Mucosa of descending colon (tissue), 3 donors: Measurements from ENCODE around the gene CCR7. TPM values are rescaled to one million over a fixed set of nuclear protein-coding genes. Genes with fewer than 3 reads are reported as not detected.

Source experiments
- ATAC-seq: fragments of 200-7000 bp; cut with Tn5 transposase; one replicate; pipeline ENCODE4 v1.9.1; 2020; ENCODE audit warnings: mild to moderate bottlenecking, moderate library complexity
- DNase-seq, 3 donors: peaks; one replicate each; pipeline ENCODE4 v3.0.0-alpha.2; 2020
- H3K36me3 ChIP-seq: fragments of 200-600 bp; one replicate; pipeline ENCODE4 v1.8.0; 2021; ENCODE audit warnings: low read depth, mild to moderate bottlenecking
- H3K4me1 ChIP-seq: fragments of 200-600 bp; one replicate; pipeline ENCODE4 v1.8.0; 2021; ENCODE audit warnings: low read depth, mild to moderate bottlenecking
- H3K4me3 ChIP-seq: fragments of 200-600 bp; one replicate; pipeline ENCODE4 v1.8.0; 2021; ENCODE audit warnings: mild to moderate bottlenecking
- H3K9me3 ChIP-seq: fragments of 200-600 bp; one replicate; pipeline ENCODE4 v1.8.0; 2021; ENCODE audit warnings: mild to moderate bottlenecking
- intact Hi-C, 2 donors: fragments of 100-400 bp; cut with DNase I in 1 of 2; cut with micrococcal nuclease in 1 of 2; formaldehyde crosslinking; loops; one replicate each; pipeline versions ENCODE4 v1.11.0 to v1.11.1; 2022; cut with DNase I, micrococcal nuclease
- total RNA-seq, 3 donors: library from RNA; stranded (reverse); fragmentation: NEBNext Ultra II Directional in 2 of 3; extraction: Animal tissue kit (Norgen Biotek cat#: 25700) in 2 of 3; gene quantifications; one replicate each; pipeline versions ENCODE4 v1.2.1 to v1.2.4, GENCODE V29; 2021 to 2023
- TF ChIP-seq, protein P1 (sequence below): fragments of 200-600 bp; IDR thresholded peaks from one replicate; pipeline ENCODE4 v1.8.0; 2022; ENCODE audit warnings: antibody characterized with exemption, mild to moderate bottlenecking
- donor health status: DM: no; HTN: no; CAD: no; lungs with moderate emphysema.
- donor health status: DM: no; HTN: no; CAD: no.
- donor health status: DM: no; HTN: yes; CAD: no.

Gene CCR7
- total RNA-seq, 3 donors from 2014 or later: 0.44 to 3.2 (median 0.87) TPM

DNA sequence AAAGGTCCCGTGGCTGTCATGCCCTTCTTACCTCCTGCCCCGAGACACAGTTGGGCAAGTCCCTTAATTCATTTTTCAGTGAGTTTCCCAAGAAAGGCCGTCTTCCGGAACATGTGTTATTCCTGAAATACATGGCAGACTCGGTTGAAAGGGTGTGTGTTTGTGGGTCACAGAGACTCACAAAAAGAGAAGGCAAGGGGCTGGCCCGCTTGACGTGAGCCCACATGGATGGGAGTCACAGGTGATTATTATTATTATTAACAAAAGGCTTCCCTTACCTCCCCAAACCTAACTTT is 34.1 kb upstream of the CCR7 start:
- TF ChIP-seq, protein P1, sequence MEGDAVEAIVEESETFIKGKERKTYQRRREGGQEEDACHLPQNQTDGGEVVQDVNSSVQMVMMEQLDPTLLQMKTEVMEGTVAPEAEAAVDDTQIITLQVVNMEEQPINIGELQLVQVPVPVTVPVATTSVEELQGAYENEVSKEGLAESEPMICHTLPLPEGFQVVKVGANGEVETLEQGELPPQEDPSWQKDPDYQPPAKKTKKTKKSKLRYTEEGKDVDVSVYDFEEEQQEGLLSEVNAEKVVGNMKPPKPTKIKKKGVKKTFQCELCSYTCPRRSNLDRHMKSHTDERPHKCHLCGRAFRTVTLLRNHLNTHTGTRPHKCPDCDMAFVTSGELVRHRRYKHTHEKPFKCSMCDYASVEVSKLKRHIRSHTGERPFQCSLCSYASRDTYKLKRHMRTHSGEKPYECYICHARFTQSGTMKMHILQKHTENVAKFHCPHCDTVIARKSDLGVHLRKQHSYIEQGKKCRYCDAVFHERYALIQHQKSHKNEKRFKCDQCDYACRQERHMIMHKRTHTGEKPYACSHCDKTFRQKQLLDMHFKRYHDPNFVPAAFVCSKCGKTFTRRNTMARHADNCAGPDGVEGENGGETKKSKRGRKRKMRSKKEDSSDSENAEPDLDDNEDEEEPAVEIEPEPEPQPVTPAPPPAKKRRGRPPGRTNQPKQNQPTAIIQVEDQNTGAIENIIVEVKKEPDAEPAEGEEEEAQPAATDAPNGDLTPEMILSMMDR: no peak
- intact Hi-C loops: no loop called here
- Histone ChIP-seq H3K9me3 (no peaks in the 10 kb centered on the region), H3K4me1 (peaks cover 10% of the 10 kb centered on the region), H3K36me3 (no peaks in the 10 kb centered on the region), H3K4me3 (no peak overlapping the region)
- DNase-seq (no peak), ATAC-seq (no peak)

DNA sequence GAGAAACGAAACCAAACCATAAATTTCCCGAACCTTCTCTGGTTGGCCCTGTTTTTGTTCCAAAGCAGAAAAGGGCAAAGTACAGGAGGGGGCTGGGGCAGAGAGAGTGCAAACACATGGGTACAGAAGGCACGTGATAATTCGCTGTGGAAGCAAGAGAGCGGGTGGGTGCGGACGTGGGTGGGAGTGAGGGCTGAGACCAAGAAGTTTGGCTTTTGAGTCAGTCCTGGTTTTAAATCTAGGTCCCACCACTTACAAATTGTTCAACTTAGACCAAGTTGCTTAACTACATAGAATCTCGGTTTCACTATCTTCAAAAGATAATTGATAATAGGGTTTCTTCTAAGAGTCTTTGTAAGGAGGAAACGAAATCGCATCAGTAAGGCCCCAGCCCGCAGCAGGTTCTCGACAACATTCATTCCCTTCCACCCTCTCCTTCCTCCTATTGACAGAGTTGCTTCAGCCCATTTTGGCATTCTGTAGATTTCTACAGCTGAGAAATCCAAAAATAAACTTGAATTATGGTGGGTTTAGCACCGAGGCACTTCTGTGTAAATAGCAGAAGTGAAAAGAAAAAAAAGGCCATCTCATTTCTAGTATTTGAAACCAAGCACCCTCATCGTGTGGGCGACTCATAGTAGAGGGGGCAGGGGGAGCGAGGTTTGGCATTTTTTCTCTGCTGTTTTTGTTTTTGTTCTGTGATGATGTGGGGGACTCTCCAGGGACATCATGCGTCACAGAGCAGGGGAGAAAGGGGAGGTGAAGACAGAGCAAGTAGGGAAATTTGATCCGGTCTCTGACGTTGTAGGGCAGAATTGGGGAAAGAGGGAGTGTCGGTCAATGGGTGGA is 33.6 kb upstream of the CCR7 start:
- DNase-seq (peak in 1 of 3 donors; percentile 41), ATAC-seq (peak; percentile 62)
- TF ChIP-seq, protein P1: no peak
- Histone ChIP-seq H3K36me3 (no peaks in the 10 kb centered on the region), H3K4me1 (peaks cover 10% of the 10 kb centered on the region), H3K4me3 (no peak overlapping the region), H3K9me3 (no peaks in the 10 kb centered on the region)
- intact Hi-C loops: no loop called here

DNA sequence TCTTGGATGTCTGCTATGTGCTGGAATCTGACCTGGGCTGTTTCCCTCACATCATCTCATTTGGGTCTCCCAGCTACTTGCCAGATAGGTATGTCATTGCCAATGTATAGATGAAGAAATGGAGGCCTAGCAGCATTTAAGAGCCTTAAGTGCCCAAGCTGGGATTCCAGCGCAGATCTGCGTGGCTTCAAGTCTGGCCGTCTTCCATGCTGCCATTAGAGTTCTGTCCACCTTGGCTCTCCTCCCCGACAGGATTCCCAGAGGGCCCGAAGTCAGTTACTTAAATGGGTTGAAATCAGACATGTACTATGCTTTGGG is 33.0 kb upstream of the CCR7 start:
- TF ChIP-seq, protein P1: no peak
- ATAC-seq: no peak
- H3K4me3 ChIP-seq: no peak overlapping the region
- intact Hi-C loops: no loop called here
- H3K4me1 ChIP-seq: peaks cover 10% of the 10 kb centered on the region
- no peaks in the 10 kb centered on the region for H3K36me3 ChIP-seq
- no peaks in the 10 kb centered on the region for H3K9me3 ChIP-seq
- no peak for DNase-seq

GRCh38 chr17:40597556-40598300 is 32.5 kb upstream of the CCR7 start:
- TF ChIP-seq, protein P1: no peak
- intact Hi-C loops: no loop called here
- H3K36me3 ChIP-seq: no peaks in the 10 kb centered on the region
- H3K4me3 ChIP-seq: no peak overlapping the region
- ATAC-seq: no peak
- H3K4me1 ChIP-seq: peaks cover 10% of the 10 kb centered on the region
- no peaks in the 10 kb centered on the region for H3K9me3 ChIP-seq
- no peak for DNase-seq

DNA sequence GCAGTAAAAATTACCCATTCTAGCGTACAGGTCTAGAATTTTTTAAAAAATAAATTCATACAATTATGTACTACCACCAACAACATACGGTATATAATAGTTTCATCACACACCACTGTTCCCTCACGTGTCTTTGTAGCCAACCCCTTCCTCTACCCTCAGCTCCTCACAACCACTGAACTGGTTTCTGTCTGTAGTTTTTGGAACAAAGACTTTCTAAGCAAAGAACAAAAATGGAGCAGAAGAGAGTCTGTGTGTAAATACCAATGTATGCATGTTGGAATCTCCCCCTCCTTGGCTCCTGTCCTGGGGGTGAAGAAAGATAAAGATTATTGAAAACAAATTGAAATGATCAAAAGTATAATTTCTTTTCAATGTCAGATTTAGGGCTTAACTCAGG is 31.9 kb upstream of the CCR7 start:
- DNase-seq (no peak), ATAC-seq (no peak)
- H3K9me3 ChIP-seq: no peaks in the 10 kb centered on the region
- peaks cover 10% of the 10 kb centered on the region for H3K4me1 ChIP-seq
- H3K4me3 ChIP-seq: no peak overlapping the region
- intact Hi-C loops: no loop called here
- no peaks in the 10 kb centered on the region for H3K36me3 ChIP-seq
- TF ChIP-seq, protein P1: no peak
